NT2/D1 (cell line): ENCODE results near the gene MBP.

ENCODE experiments used
- DNase-seq: peaks from one replicate; pipeline ENCODE4 v3.0.0-alpha.2; 2011; ENCODE audit warnings: low read depth, low spot score
- H3K27me3 ChIP-seq: 2 replicates; pipeline ENCODE4 v1.6.0; 2011; ENCODE audit warnings: mild to moderate bottlenecking; ENCODE audit not compliant: insufficient read length, insufficient read depth
- H3K36me3 ChIP-seq: 2 replicates; pipeline ENCODE4 v1.6.1; 2011; ENCODE audit warnings: mild to moderate bottlenecking, low read length, mixed read lengths; ENCODE audit not compliant: insufficient read depth, insufficient read length
- H3K4me1 ChIP-seq: 2 replicates; pipeline ENCODE4 v1.5.1; 2011; ENCODE audit not compliant: insufficient read depth, insufficient read length
- H3K4me3 ChIP-seq: 2 replicates; pipeline ENCODE4 v1.5.1; 2011; ENCODE audit warnings: low read depth; ENCODE audit not compliant: insufficient read length
- H3K9ac ChIP-seq: 2 replicates; pipeline ENCODE4 v1.6.0; 2011; ENCODE audit warnings: low read depth; ENCODE audit not compliant: insufficient read length
- H3K9me3 ChIP-seq: 2 replicates; pipeline ENCODE4 v1.5.1; 2011; ENCODE audit warnings: mild to moderate bottlenecking, low read length; ENCODE audit not compliant: insufficient read depth
- SUZ12 ChIP-seq: IDR thresholded peaks from 2 replicates; pipeline ENCODE4 v1.6.1; 2011; ENCODE audit not compliant: insufficient read length, insufficient read depth; ENCODE audit errors: extremely low read depth
- YY1 ChIP-seq: IDR thresholded peaks from 2 replicates; pipeline ENCODE4 v1.6.1; 2011; ENCODE audit not compliant: insufficient read length, insufficient read depth
- ZNF274 ChIP-seq: IDR thresholded peaks from 2 replicates; pipeline ENCODE4 v1.6.1; 2011; ENCODE audit warnings: mild to moderate bottlenecking, low read depth, low read length

Gene MBP

GRCh38 chr18:77084688-77085035 is 47.9 kb downstream of the MBP start:
- peaks cover 6% of the 10 kb centered on the region for H3K4me1 ChIP-seq
- no peak overlapping the region for H3K9ac ChIP-seq
- TF ChIP-seq YY1 = no peak
- no peak for TF ChIP-seq SUZ12
- TF ChIP-seq ZNF274 = no peak
- H3K27me3 ChIP-seq = peaks cover 18% of the 10 kb centered on the region
- H3K36me3 ChIP-seq = no peaks in the 10 kb centered on the region
- no peak for DNase-seq
- no peak overlapping the region for H3K4me3 ChIP-seq
- H3K9me3 ChIP-seq = no peaks in the 10 kb centered on the region

DNA sequence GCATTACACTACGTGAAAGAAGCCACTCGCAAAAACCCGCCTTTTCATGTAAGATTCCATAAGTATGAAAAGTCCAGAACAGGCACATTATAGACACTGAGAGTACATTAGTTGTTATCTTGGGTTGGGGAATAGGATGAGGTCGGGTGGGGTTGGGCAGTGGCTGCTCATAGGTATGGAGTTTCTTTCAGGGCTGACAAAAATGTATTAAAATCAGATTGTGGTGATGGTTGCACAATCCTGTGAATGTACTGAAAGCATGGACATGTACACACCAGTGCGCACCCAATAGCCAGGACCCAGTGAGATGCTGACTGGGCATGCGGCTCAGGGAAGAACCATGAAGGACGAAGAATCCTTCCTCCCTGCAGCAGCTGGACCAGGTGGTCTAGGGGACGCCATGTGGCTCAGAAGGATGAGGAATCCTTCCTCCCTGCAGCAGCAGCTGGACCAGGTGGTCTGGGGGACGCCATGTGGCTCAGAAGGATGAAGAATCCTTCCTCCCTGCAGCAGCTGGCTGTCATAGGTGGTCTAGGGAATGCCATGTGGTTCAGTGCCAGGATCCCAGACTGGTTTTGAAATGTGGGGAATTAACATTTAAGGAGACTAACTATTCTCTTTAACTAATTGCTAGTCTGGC is 50.1 kb downstream of the MBP start:
- Histone ChIP-seq H3K9ac (no peak overlapping the region), H3K4me1 (peaks cover 6% of the 10 kb centered on the region), H3K4me3 (no peak overlapping the region), H3K36me3 (no peaks in the 10 kb centered on the region), H3K9me3 (no peaks in the 10 kb centered on the region), H3K27me3 (peaks cover 18% of the 10 kb centered on the region)
- DNase-seq = no peak
- no peak for TF ChIP-seq ZNF274
- TF ChIP-seq SUZ12 = no peak
- TF ChIP-seq YY1 = no peak

GRCh38 chr18:77081390-77081778 is 51.2 kb downstream of the MBP start:
- H3K9ac ChIP-seq = no peak overlapping the region
- no peaks in the 10 kb centered on the region for H3K9me3 ChIP-seq
- no peak overlapping the region for H3K4me3 ChIP-seq
- no peak for TF ChIP-seq ZNF274
- TF ChIP-seq YY1 = no peak
- TF ChIP-seq SUZ12 = no peak
- H3K27me3 ChIP-seq = peaks cover 10% of the 10 kb centered on the region
- no peaks in the 10 kb centered on the region for H3K36me3 ChIP-seq
- DNase-seq = no peak
- peaks cover 6% of the 10 kb centered on the region for H3K4me1 ChIP-seq

DNA sequence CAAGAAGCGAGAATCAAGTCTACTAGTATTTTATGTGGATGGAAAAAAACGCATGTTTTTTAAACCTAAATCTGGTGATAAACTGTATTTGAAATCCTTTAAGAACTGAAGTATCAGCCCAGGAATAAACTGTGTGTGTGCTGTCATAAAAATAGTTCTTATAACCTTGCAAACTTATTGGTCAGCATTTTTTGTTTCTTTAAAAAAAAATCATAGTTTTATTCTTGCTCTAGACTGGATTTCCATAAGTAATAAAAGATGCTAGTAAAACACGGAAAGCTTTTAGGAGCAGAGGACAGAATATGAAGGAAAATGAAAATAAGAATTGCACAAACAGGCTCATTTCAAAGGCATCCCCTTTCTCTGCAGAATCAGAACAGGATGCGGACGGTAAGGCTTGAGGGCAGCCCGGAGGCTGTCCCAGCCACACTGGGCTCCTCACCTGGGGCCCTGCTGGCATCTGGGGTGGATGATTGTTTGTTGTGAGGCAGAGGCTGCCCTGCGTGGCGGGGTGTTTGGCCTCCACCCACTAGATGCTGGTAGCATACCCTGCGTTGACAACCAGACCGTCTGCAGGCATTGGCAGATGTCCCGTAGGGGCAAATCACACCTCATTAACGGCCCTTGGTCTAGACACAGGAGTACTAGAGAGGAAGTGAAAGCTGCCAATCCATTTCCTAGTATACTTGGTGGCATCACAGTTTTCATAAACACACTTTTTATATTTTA is 52.5 kb downstream of the MBP start:
- DNase-seq = no peak
- TF ChIP-seq ZNF274 (no peak), YY1 (no peak), SUZ12 (no peak)
- Histone ChIP-seq H3K27me3 (peaks cover 1% of the 10 kb centered on the region), H3K36me3 (no peaks in the 10 kb centered on the region), H3K9me3 (no peaks in the 10 kb centered on the region), H3K4me3 (no peak overlapping the region), H3K9ac (no peak overlapping the region), H3K4me1 (peaks cover 6% of the 10 kb centered on the region)

- Histone ChIP-seq H3K4me1 (peaks cover 6% of the 10 kb centered on the region), H3K27me3 (no peaks in the 10 kb centered on the region), H3K9me3 (no peaks in the 10 kb centered on the region), H3K36me3 (no peaks in the 10 kb centered on the region), H3K4me3 (no peak overlapping the region), H3K9ac (no peak overlapping the region)
- DNase-seq = no peak
- no peak for TF ChIP-seq YY1
- no peak for TF ChIP-seq SUZ12
- no peak for TF ChIP-seq ZNF274
Observed at GRCh38 chr18:77079088-77079487, 53.5 kb downstream of the MBP start.

DNA sequence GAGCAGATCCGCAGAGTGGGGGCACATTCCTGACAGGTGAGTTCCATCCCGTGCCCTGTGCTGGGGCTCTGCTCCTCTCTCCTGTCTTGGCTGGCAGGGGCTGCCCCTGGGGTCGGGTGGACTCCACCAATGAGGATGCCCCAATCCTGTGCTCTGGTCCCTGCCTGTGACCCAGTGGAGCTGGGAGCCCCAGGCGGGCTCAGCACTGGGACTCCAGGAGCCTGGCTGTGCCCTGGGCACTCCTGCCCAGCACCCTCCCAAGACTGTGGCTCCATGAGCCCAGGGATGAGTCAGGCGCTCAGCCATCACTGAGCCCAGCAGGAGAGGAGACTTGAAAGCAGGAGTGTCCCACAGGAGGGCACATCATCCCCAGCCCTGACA is 53.9 kb downstream of the MBP start:
- Histone ChIP-seq H3K4me3 (no peak overlapping the region), H3K27me3 (no peaks in the 10 kb centered on the region), H3K9me3 (no peaks in the 10 kb centered on the region), H3K9ac (no peak overlapping the region), H3K36me3 (no peaks in the 10 kb centered on the region), H3K4me1 (peaks cover 6% of the 10 kb centered on the region)
- TF ChIP-seq SUZ12 (no peak), ZNF274 (no peak), YY1 (no peak)
- DNase-seq = no peak

GRCh38 chr18:77077941-77078689 is 54.5 kb downstream of the MBP start:
- H3K4me3 ChIP-seq = no peak overlapping the region
- H3K9me3 ChIP-seq = no peaks in the 10 kb centered on the region
- H3K9ac ChIP-seq = no peak overlapping the region
- no peak for DNase-seq
- no peaks in the 10 kb centered on the region for H3K27me3 ChIP-seq
- TF ChIP-seq ZNF274 = no peak
- no peak for TF ChIP-seq SUZ12
- no peak for TF ChIP-seq YY1
- no peaks in the 10 kb centered on the region for H3K36me3 ChIP-seq
- H3K4me1 ChIP-seq = peaks cover 6% of the 10 kb centered on the region
